GM12872 (cell line): ENCODE results near the gene LTBP3.
A peak's percentile ranks its signal among the peaks of the same experiment; 100 is the strongest.

ENCODE experiments used
- TF ChIP-seq, protein P1 (sequence below): IDR thresholded peaks from 3 replicates; pipeline ENCODE4 v1.5.1; 2011; ENCODE audit warnings: low read depth, mild to moderate bottlenecking, low read length, moderate library complexity; ENCODE audit not compliant: insufficient read depth

The LTBP3 gene

DNA sequence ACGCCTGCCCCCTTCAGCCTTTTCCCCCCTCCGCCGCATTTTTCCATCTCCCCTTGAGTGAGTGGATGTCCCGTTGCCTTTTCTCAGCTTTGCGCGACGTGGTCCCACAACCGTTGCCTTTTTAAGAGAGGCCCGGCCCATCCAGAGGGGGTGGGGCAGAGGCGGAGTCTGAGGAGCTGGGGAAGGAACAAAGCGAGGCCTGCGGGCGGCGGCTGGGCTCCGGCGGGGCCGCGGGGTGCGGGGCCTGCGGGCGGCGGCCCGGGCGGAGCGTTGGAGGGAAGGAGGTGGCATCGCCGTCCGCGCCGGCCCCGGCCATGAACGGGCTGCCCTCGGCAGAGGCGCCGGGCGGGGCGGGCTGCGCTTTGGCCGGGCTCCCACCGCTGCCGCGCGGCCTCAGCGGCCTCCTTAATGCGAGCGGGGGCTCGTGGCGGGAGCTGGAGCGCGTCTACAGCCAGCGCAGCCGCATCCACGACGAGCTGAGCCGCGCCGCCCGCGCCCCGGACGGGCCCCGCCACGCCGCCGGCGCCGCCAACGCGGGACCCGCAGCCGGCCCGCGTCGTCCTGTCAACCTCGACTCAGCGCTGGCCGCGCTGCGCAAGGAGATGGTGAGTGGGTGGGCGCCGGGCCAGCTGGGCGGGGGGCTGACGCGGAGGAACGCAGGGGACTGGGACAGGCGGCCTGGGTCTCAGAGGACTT, 14.3 kb upstream of the LTBP3 start, which contains the start of gene FAM89B:
Gene FAM89B (plus strand): TSS at position 183 of the 696 bp plus-strand sequence. CDS start 132 bp downstream, at position 315.
- TF ChIP-seq, protein P1, sequence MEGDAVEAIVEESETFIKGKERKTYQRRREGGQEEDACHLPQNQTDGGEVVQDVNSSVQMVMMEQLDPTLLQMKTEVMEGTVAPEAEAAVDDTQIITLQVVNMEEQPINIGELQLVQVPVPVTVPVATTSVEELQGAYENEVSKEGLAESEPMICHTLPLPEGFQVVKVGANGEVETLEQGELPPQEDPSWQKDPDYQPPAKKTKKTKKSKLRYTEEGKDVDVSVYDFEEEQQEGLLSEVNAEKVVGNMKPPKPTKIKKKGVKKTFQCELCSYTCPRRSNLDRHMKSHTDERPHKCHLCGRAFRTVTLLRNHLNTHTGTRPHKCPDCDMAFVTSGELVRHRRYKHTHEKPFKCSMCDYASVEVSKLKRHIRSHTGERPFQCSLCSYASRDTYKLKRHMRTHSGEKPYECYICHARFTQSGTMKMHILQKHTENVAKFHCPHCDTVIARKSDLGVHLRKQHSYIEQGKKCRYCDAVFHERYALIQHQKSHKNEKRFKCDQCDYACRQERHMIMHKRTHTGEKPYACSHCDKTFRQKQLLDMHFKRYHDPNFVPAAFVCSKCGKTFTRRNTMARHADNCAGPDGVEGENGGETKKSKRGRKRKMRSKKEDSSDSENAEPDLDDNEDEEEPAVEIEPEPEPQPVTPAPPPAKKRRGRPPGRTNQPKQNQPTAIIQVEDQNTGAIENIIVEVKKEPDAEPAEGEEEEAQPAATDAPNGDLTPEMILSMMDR = no peak

DNA sequence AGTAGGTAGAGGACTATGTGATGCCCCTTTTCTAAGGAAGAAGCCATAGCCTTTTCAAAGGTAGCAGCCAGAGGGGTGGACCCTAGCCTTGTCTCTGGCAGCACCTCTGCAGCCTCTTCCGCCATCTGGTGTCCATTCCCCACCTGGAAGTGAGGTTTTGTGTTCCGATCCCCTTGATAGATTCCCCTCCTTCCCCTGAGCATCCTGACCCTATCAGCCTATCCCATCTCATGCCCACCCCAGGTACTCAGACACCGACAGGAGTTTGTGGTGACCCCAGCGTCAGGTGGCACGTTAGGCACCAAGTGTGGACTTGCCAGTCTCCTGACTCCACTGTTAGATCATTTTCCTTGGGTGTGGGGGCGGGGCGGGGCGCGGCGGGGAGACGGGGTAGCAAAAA, 13.8 kb upstream of the LTBP3 start:
- TF ChIP-seq, protein P1 = peak; percentile 33; the same call in 1 of the 3 replicates

DNA sequence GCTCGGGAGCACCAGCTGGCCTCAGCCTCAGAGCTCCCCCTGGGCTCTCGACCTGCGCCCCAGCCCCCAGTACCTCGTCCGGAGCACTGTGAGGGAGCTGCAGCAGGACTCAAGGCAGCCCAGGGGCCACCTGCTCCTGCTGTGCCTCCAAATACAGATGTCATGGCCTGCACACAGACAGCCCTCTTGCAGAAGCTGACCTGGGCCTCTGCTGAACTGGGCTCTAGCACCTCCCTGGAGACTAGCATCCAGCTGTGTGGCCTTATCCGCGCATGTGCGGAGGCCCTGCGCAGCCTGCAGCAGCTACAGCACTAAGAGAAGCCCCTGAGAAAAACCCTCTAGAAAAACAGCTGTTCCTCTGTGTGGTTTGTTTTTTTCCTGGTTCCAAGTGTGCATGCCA, 13.3 kb upstream of the LTBP3 start:
- TF ChIP-seq, protein P1 = no peak

DNA sequence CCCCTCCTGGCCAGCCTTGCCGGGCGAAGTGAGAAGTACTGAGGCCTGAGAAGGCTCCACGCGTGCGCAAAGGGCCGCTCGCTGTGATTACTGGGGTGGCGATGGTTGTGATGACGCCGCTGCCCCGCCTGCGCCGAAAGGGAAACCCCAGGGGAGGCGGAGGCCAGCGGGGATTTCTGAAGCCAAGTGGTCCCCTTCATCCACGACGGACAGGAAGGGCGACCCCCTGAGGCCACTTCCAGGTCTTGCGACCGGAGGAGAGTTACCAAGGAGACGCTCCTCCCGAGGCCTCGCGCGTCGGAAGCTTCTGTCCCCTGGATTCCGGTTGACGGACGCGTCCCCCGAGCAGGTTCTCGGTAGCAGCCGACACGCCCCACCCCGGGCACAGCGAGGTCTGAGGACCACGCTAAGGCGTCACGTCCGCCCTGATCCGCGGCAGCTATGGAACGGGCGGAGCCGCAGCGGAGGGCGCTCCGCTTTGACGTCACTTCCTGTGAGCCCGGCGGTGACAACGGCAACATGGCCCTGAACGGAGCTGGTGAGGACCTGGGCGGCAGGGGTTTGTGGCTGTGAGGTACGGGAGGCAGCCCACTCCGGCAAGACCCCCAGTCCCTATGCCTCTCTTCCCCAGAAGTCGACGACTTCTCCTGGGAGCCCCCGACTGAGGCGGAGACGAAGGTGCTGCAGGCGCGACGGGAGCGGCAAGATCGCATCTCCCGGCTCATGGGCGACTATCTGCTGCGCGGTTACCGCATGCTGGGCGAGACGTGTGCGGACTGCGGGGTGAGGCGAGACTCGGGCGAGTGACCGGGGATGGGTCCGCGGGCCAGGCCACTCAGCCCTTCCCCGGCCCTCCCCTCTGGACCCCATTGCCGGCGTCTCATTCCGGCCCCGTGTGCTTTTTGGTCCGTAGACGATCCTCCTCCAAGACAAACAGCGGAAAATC, 12.1 kb upstream of the LTBP3 start, which contains the start of gene ZNRD2:
Gene ZNRD2 (plus strand): TSS at position 505 of the 946 bp plus-strand sequence. CDS start 15 bp downstream, at position 520.
- TF ChIP-seq, protein P1 = peak; percentile 71

DNA sequence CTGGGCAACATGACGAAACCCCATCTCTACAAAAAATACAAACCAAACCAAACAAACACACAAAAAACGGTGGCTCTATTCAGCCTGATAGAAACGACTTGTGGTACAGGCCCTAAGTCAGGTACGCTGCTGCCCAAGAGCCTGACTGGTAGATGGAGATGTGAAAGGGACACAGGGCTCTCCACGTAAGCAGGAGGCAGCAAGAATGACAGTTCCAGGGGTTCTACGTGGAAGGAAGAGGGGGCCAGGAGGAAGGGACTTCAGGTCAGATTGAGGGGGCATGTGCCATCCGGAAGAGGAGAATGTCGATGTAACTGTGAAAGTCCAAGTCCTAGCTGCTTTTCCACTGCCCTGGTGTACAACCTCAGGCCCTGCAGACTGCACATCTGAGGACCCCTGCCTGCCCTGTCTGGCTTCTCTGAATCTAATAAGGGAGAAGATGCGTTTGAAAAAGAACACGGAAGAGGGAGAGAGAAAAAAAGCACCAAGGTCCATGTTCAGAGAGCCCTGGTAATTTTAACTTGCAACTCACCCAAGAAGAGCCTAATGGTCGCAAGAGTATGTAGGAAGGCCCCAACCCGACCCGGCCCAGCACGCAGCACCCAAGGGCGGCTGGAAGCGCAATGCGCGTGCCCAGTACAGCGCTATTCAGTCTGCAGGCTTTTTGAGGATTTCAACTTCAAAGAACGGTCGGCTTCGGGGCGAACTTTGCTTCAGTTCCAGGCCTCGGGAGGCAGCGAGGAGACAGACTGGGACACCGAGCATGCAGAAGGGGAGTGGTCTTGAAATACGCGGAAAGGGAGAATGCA, 11.2 kb upstream of the LTBP3 start:
- TF ChIP-seq, protein P1 = no peak

DNA sequence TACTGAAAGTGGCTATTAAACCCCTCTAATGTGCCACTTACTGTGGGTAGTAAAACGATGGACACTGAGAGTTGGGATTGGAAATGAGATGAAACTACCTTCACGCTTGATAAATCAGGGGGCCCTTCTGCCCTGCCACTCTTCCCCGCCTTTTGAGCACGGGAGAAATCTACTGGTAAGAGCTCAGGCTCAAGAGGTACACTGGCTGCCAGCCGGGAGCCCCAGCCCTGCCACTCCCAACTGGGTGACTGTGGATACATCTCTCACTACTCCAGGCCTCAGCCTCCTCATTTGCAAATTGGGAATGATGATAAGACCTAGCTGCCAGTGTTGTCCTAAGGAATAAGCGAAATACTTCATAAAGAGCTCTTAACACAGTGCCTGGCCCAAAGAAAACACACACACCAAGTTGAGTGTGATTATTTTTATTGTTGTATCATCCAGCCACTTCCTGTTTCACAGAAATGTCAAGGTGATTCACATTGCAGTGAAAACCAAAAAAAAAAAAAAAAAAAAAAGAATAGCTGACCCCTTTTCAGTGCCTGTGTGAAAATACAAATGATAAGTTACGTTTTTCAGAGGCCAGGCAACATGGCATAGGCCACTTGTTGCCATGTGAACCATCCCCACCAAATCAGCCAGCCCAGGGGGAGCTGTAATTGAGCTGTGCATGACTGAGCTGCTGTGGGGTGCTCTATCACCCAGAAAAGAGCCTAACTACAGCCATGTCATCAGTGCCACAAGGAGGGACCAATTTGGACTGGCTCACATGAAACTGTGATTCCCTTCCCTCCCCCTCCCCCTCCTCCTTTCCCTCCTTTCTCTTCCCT, 7.7 kb upstream of the LTBP3 start:
- TF ChIP-seq, protein P1 = no peak
